GM23338 (cell line): Measurements from ENCODE around the gene C2orf92. TPM values are rescaled to one million over a fixed set of nuclear protein-coding genes. Genes with fewer than 3 reads are reported as not detected.

Experiments used
- CTCF ChIP-seq, 2 experiments: fragments of 200-600 bp in 1 of 2; sonication (generic) in 1 of 2; conservative IDR thresholded peaks; 2 replicates each; pipeline versions ENCODE4 v1.5.1 to v1.6.1; 2016 to 2017; ENCODE audit warnings: antibody characterized with exemption in 2 of 2, low read depth in 2 of 2, mild to moderate bottlenecking in 2 of 2, moderate library complexity in 1 of 2
- EZH2phosphoT487 ChIP-seq: fragments of 200-600 bp; sonication (generic); IDR thresholded peaks from one replicate; pipeline ENCODE4 v1.8.1; 2018; ENCODE audit warnings: antibody characterized with exemption; ENCODE audit not compliant: unreplicated experiment
- JUNB ChIP-seq: IDR thresholded peaks from one replicate; pipeline ENCODE4 v1.6.1; 2016; ENCODE audit warnings: antibody characterized with exemption; ENCODE audit not compliant: unreplicated experiment
- NANOG ChIP-seq: IDR thresholded peaks from 2 replicates; pipeline ENCODE4 v1.6.1; 2016; ENCODE audit warnings: antibody characterized with exemption, borderline replicate concordance
- ZNF462 ChIP-seq: fragments of 250-450 bp; sonication (Bioruptor Pico); IDR thresholded peaks from 2 replicates; pipeline ENCODE4 v1.5.0; 2020; ENCODE audit warnings: mild to moderate bottlenecking, moderate library complexity
- polyA plus RNA-seq: library from polyadenylated mRNA; unstranded; fragments of >200 nt; fragmentation: Nextera tagmentation; extraction: Ambion mirVana; gene quantifications from 2 replicates; pipeline ENCODE4 v1.2.1, GENCODE V29; 2016
- total RNA-seq: library from RNA; depleted of rRNA; stranded (reverse); fragments of >200 nt; shearing (Covaris generic); gene quantifications from 2 replicates; pipeline ENCODE4 v1.2.3, GENCODE V29; 2014

Gene C2orf92
- total and polyA plus RNA-seq, 2 experiments from 2014 or later = 1.7 to 2.6 TPM

- no peak for TF ChIP-seq ZNF462 (CRISPR knock-in tag)
- TF ChIP-seq JUNB = no peak
- TF ChIP-seq EZH2phosphoT487 = no peak
- TF ChIP-seq NANOG = no peak
- no peak for TF ChIP-seq CTCF (conservative IDR thresholded peaks at IDR 0.05; ENCODE audit: low read depth in 2 of 2)
Measured at GRCh38 chr2:97732436-97733340, 63.2 kb downstream of the C2orf92 start (continued).
